H9 (cell line): ENCODE data around the gene VLDLR. TPM values are rescaled to one million over a fixed set of nuclear protein-coding genes. Genes with fewer than 3 reads are reported as not detected.

Experiments
- DNase-seq: peaks from one replicate; pipeline ENCODE4 v3.0.0-alpha.2; 2017
- H2AFZ ChIP-seq: one replicate; pipeline ENCODE4 v1.6.1; 2013; ENCODE audit warnings: mild to moderate bottlenecking, low read length, control low read depth, moderate library complexity
- H2AK5ac ChIP-seq: 2 replicates; pipeline ENCODE4 v1.6.1; 2013; ENCODE audit warnings: low read length, control low read depth, mixed read lengths; ENCODE audit not compliant: insufficient read length
- H2BK120ac ChIP-seq: one replicate; pipeline ENCODE4 v1.6.1; 2013; ENCODE audit warnings: low read depth, mild to moderate bottlenecking, low read length, control low read depth, inconsistent platforms; ENCODE audit not compliant: poor library complexity, severe bottlenecking
- H2BK12ac ChIP-seq: 2 replicates; pipeline ENCODE4 v1.6.1; 2013; ENCODE audit warnings: low read length, control low read depth, mixed read lengths, low read depth; ENCODE audit not compliant: insufficient read length
- H2BK15ac ChIP-seq: 2 replicates; pipeline ENCODE4 v1.6.1; 2013; ENCODE audit warnings: low read depth, low read length, control low read depth
- H2BK20ac ChIP-seq: one replicate; pipeline ENCODE4 v1.6.1; 2013; ENCODE audit warnings: low read depth, mild to moderate bottlenecking, low read length, control low read depth, inconsistent platforms; ENCODE audit not compliant: poor library complexity, severe bottlenecking
- H2BK5ac ChIP-seq: 2 replicates; pipeline ENCODE4 v1.6.1; 2013; ENCODE audit warnings: low read length, control low read depth, mixed read lengths; ENCODE audit not compliant: insufficient read length
- H3K14ac ChIP-seq: 2 replicates; pipeline ENCODE4 v1.6.1; 2013; ENCODE audit warnings: low read length, control low read depth; ENCODE audit not compliant: insufficient read depth
- H3K18ac ChIP-seq: 2 replicates; pipeline ENCODE4 v1.6.1; 2013; ENCODE audit warnings: low read depth, mild to moderate bottlenecking, mixed read lengths, low read length, control low read depth; ENCODE audit not compliant: insufficient read length
- H3K23ac ChIP-seq: 2 replicates; pipeline ENCODE4 v1.6.1; 2013; ENCODE audit warnings: low read length, control low read depth, mixed read lengths, low read depth; ENCODE audit not compliant: insufficient read length
- H3K23me2 ChIP-seq: 2 replicates; pipeline ENCODE4 v1.6.1; 2013; ENCODE audit warnings: low read depth, mild to moderate bottlenecking, mixed read lengths, low read length, control low read depth; ENCODE audit not compliant: insufficient read length, poor library complexity, severe bottlenecking
- H3K27ac ChIP-seq: 2 replicates; pipeline ENCODE4 v1.5.1; 2013; ENCODE audit warnings: low read length, control low read depth, mixed read lengths, low read depth; ENCODE audit not compliant: insufficient read length
- H3K27me3 ChIP-seq: 2 replicates; pipeline ENCODE4 v1.6.1; 2013; ENCODE audit warnings: low read length, control low read depth, inconsistent platforms; ENCODE audit not compliant: insufficient read depth
- H3K4ac ChIP-seq: 2 replicates; pipeline ENCODE4 v1.6.1; 2013; ENCODE audit warnings: low read depth, mild to moderate bottlenecking, control low read depth, inconsistent platforms, low read length, moderate library complexity
- H3K4me1 ChIP-seq: 2 replicates; pipeline ENCODE4 v1.6.1; 2013; ENCODE audit warnings: low read length, control low read depth, inconsistent platforms; ENCODE audit not compliant: insufficient read depth
- H3K4me2 ChIP-seq: 2 replicates; pipeline ENCODE4 v1.6.1; 2013; ENCODE audit warnings: low read length, control low read depth, mixed read lengths; ENCODE audit not compliant: insufficient read length, insufficient read depth
- H3K56ac ChIP-seq: 2 replicates; pipeline ENCODE4 v1.6.1; 2013; ENCODE audit warnings: low read depth, mild to moderate bottlenecking, mixed read lengths, low read length, control low read depth; ENCODE audit not compliant: insufficient read length
- H3K79me1 ChIP-seq: 2 replicates; pipeline ENCODE4 v1.6.1; 2013; ENCODE audit warnings: low read depth, mild to moderate bottlenecking, moderate library complexity, low read length, control low read depth, inconsistent platforms; ENCODE audit not compliant: insufficient read depth, poor library complexity, severe bottlenecking
- H3K79me2 ChIP-seq: 2 replicates; pipeline ENCODE4 v1.6.1; 2013; ENCODE audit warnings: low read length, control low read depth, inconsistent platforms; ENCODE audit not compliant: insufficient read depth
- H3K9ac ChIP-seq: 2 replicates; pipeline ENCODE4 v1.6.1; 2013; ENCODE audit warnings: low read length, control low read depth, mixed read lengths; ENCODE audit not compliant: insufficient read length; ENCODE audit errors: extremely low read depth
- H3K9me3 ChIP-seq: one replicate; pipeline ENCODE4 v1.6.1; 2013; ENCODE audit warnings: low read depth, low read length, inconsistent platforms; ENCODE audit not compliant: control insufficient read depth
- H3T11ph ChIP-seq: one replicate; pipeline ENCODE4 v1.6.1; 2013; ENCODE audit warnings: mild to moderate bottlenecking, low read length, control low read depth, inconsistent platforms
- H4K20me1 ChIP-seq: one replicate; pipeline ENCODE4 v1.6.1; 2013; ENCODE audit not compliant: control insufficient read depth, insufficient read length, insufficient read depth
- H4K5ac ChIP-seq: 2 replicates; pipeline ENCODE4 v1.6.1; 2013; ENCODE audit warnings: low read depth, mild to moderate bottlenecking, mixed read lengths, low read length, control low read depth; ENCODE audit not compliant: insufficient read length
- H4K8ac ChIP-seq: replicated peaks from 2 replicates; pipeline ENCODE4 v1.6.1; 2013; ENCODE audit warnings: low read length, control low read depth, mixed read lengths, low read depth; ENCODE audit not compliant: insufficient read length
- H4K91ac ChIP-seq: 2 replicates; pipeline ENCODE4 v1.6.1; 2013; ENCODE audit warnings: low read depth, mild to moderate bottlenecking, moderate library complexity, mixed read lengths, low read length, control low read depth; ENCODE audit not compliant: insufficient read length
- H3K27ac Mint-ChIP-seq, 3 experiments: 2 replicates in 2 of 3; 3 replicates in 1 of 3; pipeline ENCODE4 v1.8.0; 2020 to 2021; ENCODE audit warnings: mixed read lengths in 3 of 3, mild to moderate bottlenecking in 1 of 3, moderate library complexity in 1 of 3
- H3K27me3 Mint-ChIP-seq: 2 replicates; pipeline ENCODE4 v1.8.0; 2021; ENCODE audit warnings: low read depth, mild to moderate bottlenecking, moderate library complexity, mixed read lengths
- H3K36me3 Mint-ChIP-seq, 3 experiments: 2 replicates in 2 of 3; 3 replicates in 1 of 3; pipeline ENCODE4 v1.8.0; 2020 to 2021; ENCODE audit warnings: low read depth in 3 of 3, mixed read lengths in 3 of 3; ENCODE audit not compliant: insufficient read depth in 1 of 3
- H3K4me1 Mint-ChIP-seq, 2 experiments: 2 replicates each; pipeline ENCODE4 v1.8.0; 2020; ENCODE audit warnings: mixed read lengths in 2 of 2
- H3K4me3 Mint-ChIP-seq, 2 experiments: 2 replicates in 1 of 2; 3 replicates in 1 of 2; pipeline ENCODE4 v1.8.0; 2020 to 2021; ENCODE audit warnings: mild to moderate bottlenecking in 2 of 2, mixed read lengths in 2 of 2, moderate library complexity in 1 of 2
- H3K9me3 Mint-ChIP-seq, 2 experiments: 2 replicates in 1 of 2; 3 replicates in 1 of 2; pipeline ENCODE4 v1.8.0; 2020; ENCODE audit warnings: mild to moderate bottlenecking in 2 of 2, mixed read lengths in 2 of 2, moderate library complexity in 1 of 2
- CTCF ChIP-seq: fragments of 200-600 bp; sonication (generic); conservative IDR thresholded peaks from 3 replicates; pipeline ENCODE4 v1.8.0; 2021; ENCODE audit warnings: antibody characterized with exemption, mild to moderate bottlenecking
- WGBS: extraction: QIAGEN DNeasy Blood & Tissue Kit; methylation state at CpG from one replicate; pipeline ENCODE4 v1.1.7; 2013; ENCODE audit warnings: missing lambda C conversion rate, low lambda C conversion rate, mixed read lengths; ENCODE audit not compliant: insufficient read length; ENCODE audit errors: extremely low coverage; 5-methylcytosine and 5-hydroxymethylcytosine counted together
- total RNA-seq: library from RNA; stranded (reverse); gene quantifications from 2 replicates; pipeline ENCODE4 v1.2.1, GENCODE V29; 2021

The VLDLR gene
- total RNA-seq, 1 experiment from 2014 or later: 19.1 TPM

DNA sequence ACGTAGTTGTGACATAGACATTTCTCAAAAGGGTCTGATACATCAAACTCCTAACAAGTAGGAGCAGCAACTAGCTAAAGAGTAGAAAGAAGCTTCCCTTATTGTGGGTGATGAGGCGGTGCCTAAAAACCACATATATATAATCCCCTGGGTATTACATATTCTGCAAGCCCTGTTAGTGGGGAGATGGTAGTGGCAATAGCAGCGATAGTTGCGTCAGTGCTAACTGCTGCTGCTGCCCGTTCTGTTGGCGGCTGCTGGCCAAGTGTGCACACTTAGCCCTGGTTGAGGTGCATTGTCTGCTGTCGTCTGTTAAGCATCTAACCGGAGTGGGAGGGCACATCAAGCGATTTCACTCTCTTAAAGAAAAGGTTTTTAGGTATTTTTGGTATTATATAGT, 35.8 kb downstream of the VLDLR start:
- no peaks in the 10 kb centered on the region for H3K9me3 ChIP-seq
- no peaks in the 10 kb centered on the region for H4K20me1 ChIP-seq
- no peaks in the 10 kb centered on the region for H3K4me1 ChIP-seq
- H3K79me1 ChIP-seq: no peaks in the 10 kb centered on the region
- H3K9ac ChIP-seq: no peak overlapping the region
- DNase-seq: no peak
- no peaks in the 10 kb centered on the region for H3K23me2 ChIP-seq
- no peak overlapping the region for H3K4ac ChIP-seq
- no peak overlapping the region for H4K8ac ChIP-seq
- no peak overlapping the region for H3T11ph ChIP-seq
- no peaks in the 10 kb centered on the region for H3K79me2 ChIP-seq
- H3K14ac ChIP-seq: no peak overlapping the region
- Mint-ChIP-seq H3K36me3 (peaks cover 19 to 33% (median 32%) of the 10 kb centered on the region in 3 experiments; a peak in 6 of 7 replicates), H3K4me3 (no peak overlapping the region), H3K4me1 (peaks cover 5 to 10% of the 10 kb centered on the region in 2 experiments; a peak in 3 of 4 replicates), H3K27ac (no peak overlapping the region), H3K9me3 (no peaks in the 10 kb centered on the region; a peak in 1 of 5 replicates), H3K27me3 (no peaks in the 10 kb centered on the region)
- H2BK15ac ChIP-seq: no peak overlapping the region
- H3K56ac ChIP-seq: no peak overlapping the region
- H2AFZ ChIP-seq: no peak overlapping the region
- H3K18ac ChIP-seq: no peak overlapping the region
- H2BK20ac ChIP-seq: no peak overlapping the region
- no CpG with 5 or more reads among the region's 9 CpGs for WGBS
- no peak overlapping the region for H2AK5ac ChIP-seq
- no peak overlapping the region for H3K4me2 ChIP-seq
- H2BK5ac ChIP-seq: no peak overlapping the region
- no peak overlapping the region for H2BK120ac ChIP-seq
- no peak overlapping the region for H3K23ac ChIP-seq
- no peak overlapping the region for H4K91ac ChIP-seq
- H4K5ac ChIP-seq: no peak overlapping the region
- no peak overlapping the region for H3K27ac ChIP-seq
- H2BK12ac ChIP-seq: no peak overlapping the region
- no peak for TF ChIP-seq CTCF
- H3K27me3 ChIP-seq: no peaks in the 10 kb centered on the region
